Measurements from ENCODE around the gene PRPF4.

PRPF4 gene

GRCh38 chr9:113298311-113298710 lies 22.9 kb downstream of the PRPF4 start:
- POLR2A ChIA-PET: no interaction called here
- no peak for DNase-seq (ENCODE audit: extremely low spot score)
- CTCF ChIA-PET: interaction anchor here (0.6 kb wide), 1 partner anchor 15 kb away, joined by 3 read pairs; no protein-coding TSS in a partner anchor
- TF ChIP-seq FOXA1 (IDR thresholded peaks at IDR 0.05): no peak
- TF ChIP-seq BHLHE40 (IDR thresholded peaks at IDR 0.05; ENCODE audit: borderline replicate concordance): no peak
- TF ChIP-seq L3MBTL2 (conservative IDR thresholded peaks at IDR 0.05): no peak
- no peak for TF ChIP-seq ELF4 (IDR thresholded peaks at IDR 0.05)
- TF ChIP-seq TARDBP (IDR thresholded peaks at IDR 0.05): no peak
- no peak for TF ChIP-seq ZNF384 (IDR thresholded peaks at IDR 0.05)
- no peak for TF ChIP-seq ARNT (IDR thresholded peaks at IDR 0.05)
- TF ChIP-seq, protein P1, sequence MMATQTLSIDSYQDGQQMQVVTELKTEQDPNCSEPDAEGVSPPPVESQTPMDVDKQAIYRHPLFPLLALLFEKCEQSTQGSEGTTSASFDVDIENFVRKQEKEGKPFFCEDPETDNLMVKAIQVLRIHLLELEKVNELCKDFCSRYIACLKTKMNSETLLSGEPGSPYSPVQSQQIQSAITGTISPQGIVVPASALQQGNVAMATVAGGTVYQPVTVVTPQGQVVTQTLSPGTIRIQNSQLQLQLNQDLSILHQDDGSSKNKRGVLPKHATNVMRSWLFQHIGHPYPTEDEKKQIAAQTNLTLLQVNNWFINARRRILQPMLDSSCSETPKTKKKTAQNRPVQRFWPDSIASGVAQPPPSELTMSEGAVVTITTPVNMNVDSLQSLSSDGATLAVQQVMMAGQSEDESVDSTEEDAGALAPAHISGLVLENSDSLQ (IDR thresholded peaks at IDR 0.05): no peak
- no peak for TF ChIP-seq FOXM1 (IDR thresholded peaks at IDR 0.05; ENCODE audit: borderline replicate concordance)
- no peak for TF ChIP-seq SP1 (IDR thresholded peaks at IDR 0.05)
- no peak for TF ChIP-seq SUZ12 (IDR thresholded peaks at IDR 0.05)
- TF ChIP-seq CTBP1 (IDR thresholded peaks at IDR 0.05; ENCODE audit: borderline replicate concordance): no peak
- no peak for TF ChIP-seq NFRKB (IDR thresholded peaks at IDR 0.05)
- no peak for TF ChIP-seq LEF1 (IDR thresholded peaks at IDR 0.05; ENCODE audit: borderline replicate concordance)

DNA sequence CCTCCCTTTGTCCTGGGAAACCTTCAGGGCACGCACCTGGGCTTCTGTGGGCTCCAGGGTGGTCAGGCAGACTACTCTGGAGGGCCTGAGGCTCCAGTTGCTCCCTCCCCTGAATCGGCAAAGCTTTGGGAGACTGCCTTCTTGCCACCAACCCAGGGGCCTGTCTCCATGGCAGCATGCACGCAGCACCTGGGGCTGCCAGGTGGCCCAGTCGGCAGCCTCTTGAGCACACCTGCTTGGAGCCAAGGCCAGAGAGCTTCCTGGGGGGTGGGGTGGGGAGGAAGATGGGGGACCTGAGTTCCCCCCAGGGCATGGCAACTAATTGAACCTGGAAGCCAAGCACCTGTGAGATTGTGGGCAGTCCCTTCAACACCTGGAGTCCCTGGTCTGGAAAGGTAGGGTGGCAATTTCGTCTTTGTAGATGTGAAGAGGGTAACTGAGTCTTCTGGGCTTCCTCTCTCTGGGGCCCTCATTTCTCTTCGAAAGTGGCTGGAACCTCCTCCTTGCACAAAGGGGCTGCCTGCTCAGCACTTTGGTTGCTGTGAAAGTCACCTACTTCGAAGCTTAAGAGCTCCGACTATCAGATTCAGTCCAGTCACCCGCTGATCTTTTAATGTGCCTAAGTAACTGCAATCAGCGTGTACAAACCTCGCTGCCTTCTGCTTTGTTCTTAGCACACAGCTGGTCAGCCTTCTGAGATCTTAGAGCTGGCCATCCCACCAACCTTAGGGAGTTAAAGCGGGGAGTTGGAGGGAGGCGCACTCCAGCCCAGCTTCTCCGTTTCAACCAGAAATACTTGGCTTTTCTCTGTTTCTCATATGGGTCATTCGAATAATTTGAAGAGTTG lies 23.7 kb downstream of the PRPF4 start:
- no peak for TF ChIP-seq TARDBP (IDR thresholded peaks at IDR 0.05)
- DNase-seq (ENCODE audit: extremely low spot score): no peak
- ChIA-PET POLR2A (interaction anchor here (1.0 to 1.1 kb wide), 2 partner anchors 24 to 41 kb away, joined by 4 to 6 read pairs; partner anchors contain the start of genes CDC26 and WDR31), CTCF (interaction anchor here (0.6 kb wide), 1 partner anchor 14 kb away, joined by 3 read pairs; no protein-coding TSS in a partner anchor)

DNA sequence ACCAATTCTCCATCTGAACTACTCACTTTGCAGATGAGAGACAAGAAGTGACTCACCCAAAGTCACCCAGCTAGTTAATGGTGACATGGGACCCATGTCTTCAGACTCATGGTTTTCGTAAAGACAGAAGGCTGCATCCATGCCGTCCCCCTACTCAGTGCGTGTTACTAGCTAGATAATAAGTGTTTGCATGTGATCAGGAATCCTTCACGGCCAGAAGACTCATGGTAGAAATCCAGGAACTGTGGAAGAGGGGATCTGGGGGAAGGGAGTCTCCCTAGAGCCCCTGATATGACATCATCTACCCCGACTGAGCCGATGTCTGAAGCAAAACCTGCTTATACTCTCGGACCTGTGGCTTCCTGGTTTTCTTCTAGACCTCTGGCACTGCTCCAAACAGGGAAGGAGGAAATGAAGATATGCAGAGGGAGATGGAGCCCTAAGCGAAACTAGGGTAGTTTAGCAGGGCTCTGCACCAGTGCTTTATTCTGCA lies 24.4 kb downstream of the PRPF4 start:
- ChIA-PET POLR2A (interaction anchor here (1.0 to 1.1 kb wide), 2 partner anchors 25 to 40 kb away, joined by 4 to 6 read pairs; partner anchors contain the start of genes CDC26 and WDR31), CTCF (interaction anchor here (1.0 kb wide), 1 partner anchor 26 kb away, joined by 3 read pairs; no protein-coding TSS in a partner anchor)
- TF ChIP-seq HDGF (IDR thresholded peaks at IDR 0.05; ENCODE audit: borderline replicate concordance) (no peak), L3MBTL2 (conservative IDR thresholded peaks at IDR 0.05) (no peak), SP1 (IDR thresholded peaks at IDR 0.05) (no peak), FOXK2 (IDR thresholded peaks at IDR 0.05) (no peak), FOXM1 (IDR thresholded peaks at IDR 0.05; ENCODE audit: borderline replicate concordance) (no peak), NFRKB (IDR thresholded peaks at IDR 0.05) (no peak), SUZ12 (IDR thresholded peaks at IDR 0.05) (no peak), ZNF384 (IDR thresholded peaks at IDR 0.05) (no peak)
- DNase-seq (ENCODE audit: extremely low spot score): no peak

DNA sequence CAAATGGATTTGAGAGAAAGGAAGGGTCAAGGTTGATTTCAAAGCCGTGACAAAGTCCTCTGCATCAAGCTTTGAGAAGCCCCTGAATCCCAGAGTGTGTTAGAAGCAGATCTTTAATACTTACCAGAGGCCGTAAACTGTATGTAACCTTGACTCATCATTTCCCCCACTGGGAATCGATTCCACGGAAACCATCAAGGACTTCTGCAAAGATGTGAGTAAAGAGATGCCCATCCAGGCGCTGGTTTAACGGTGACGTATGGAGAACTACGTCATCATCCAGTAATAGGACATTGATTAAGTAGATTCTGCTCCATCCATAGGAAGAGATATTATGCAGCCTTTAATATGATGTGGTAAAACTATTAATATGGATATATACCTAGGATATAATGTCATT lies 26.1 kb downstream of the PRPF4 start:
- no peak for DNase-seq (ENCODE audit: extremely low spot score)
- ChIA-PET CTCF (no interaction called here), POLR2A (no interaction called here)
- no peak for TF ChIP-seq FOXK2 (IDR thresholded peaks at IDR 0.05)
- no peak for TF ChIP-seq SP1 (IDR thresholded peaks at IDR 0.05)
- TF ChIP-seq LEF1 (IDR thresholded peaks at IDR 0.05; ENCODE audit: borderline replicate concordance): no peak
- no peak for TF ChIP-seq SUZ12 (IDR thresholded peaks at IDR 0.05)
- TF ChIP-seq, protein P1 (IDR thresholded peaks at IDR 0.05): no peak
- TF ChIP-seq FOXM1 (IDR thresholded peaks at IDR 0.05; ENCODE audit: borderline replicate concordance): no peak
- TF ChIP-seq ELF4 (IDR thresholded peaks at IDR 0.05): no peak
- no peak for TF ChIP-seq CTBP1 (IDR thresholded peaks at IDR 0.05; ENCODE audit: borderline replicate concordance)
- no peak for TF ChIP-seq HDGF (IDR thresholded peaks at IDR 0.05; ENCODE audit: borderline replicate concordance)
- TF ChIP-seq ZNF384 (IDR thresholded peaks at IDR 0.05): no peak
- no peak for TF ChIP-seq L3MBTL2 (conservative IDR thresholded peaks at IDR 0.05)
- no peak for TF ChIP-seq BHLHE40 (IDR thresholded peaks at IDR 0.05; ENCODE audit: borderline replicate concordance)
- TF ChIP-seq TARDBP (IDR thresholded peaks at IDR 0.05): no peak
- no peak for TF ChIP-seq FOXA1 (IDR thresholded peaks at IDR 0.05)
- TF ChIP-seq NFRKB (IDR thresholded peaks at IDR 0.05): no peak
- no peak for TF ChIP-seq ARNT (IDR thresholded peaks at IDR 0.05)

- TF ChIP-seq SUZ12 (IDR thresholded peaks at IDR 0.05): no peak
- TF ChIP-seq, protein P1 (IDR thresholded peaks at IDR 0.05): no peak
- TF ChIP-seq NFRKB (IDR thresholded peaks at IDR 0.05): no peak
- TF ChIP-seq CTBP1 (IDR thresholded peaks at IDR 0.05; ENCODE audit: borderline replicate concordance): no peak
- no peak for TF ChIP-seq LEF1 (IDR thresholded peaks at IDR 0.05; ENCODE audit: borderline replicate concordance)
- TF ChIP-seq TARDBP (IDR thresholded peaks at IDR 0.05): no peak
- TF ChIP-seq FOXM1 (IDR thresholded peaks at IDR 0.05; ENCODE audit: borderline replicate concordance): no peak
- no peak for TF ChIP-seq ZNF384 (IDR thresholded peaks at IDR 0.05)
- no peak for TF ChIP-seq FOXA1 (IDR thresholded peaks at IDR 0.05)
- TF ChIP-seq FOXK2 (IDR thresholded peaks at IDR 0.05): no peak
- TF ChIP-seq L3MBTL2 (conservative IDR thresholded peaks at IDR 0.05): no peak
- no peak for TF ChIP-seq SP1 (IDR thresholded peaks at IDR 0.05)
- TF ChIP-seq ELF4 (IDR thresholded peaks at IDR 0.05): no peak
- TF ChIP-seq ARNT (IDR thresholded peaks at IDR 0.05): no peak
- TF ChIP-seq HDGF (IDR thresholded peaks at IDR 0.05; ENCODE audit: borderline replicate concordance): no peak
- TF ChIP-seq BHLHE40 (IDR thresholded peaks at IDR 0.05; ENCODE audit: borderline replicate concordance): no peak
- ChIA-PET CTCF (no interaction called here), POLR2A (no interaction called here)
- no peak for DNase-seq (ENCODE audit: extremely low spot score)
These were observed 27.4 kb downstream of the PRPF4 start, which contains the start of gene RNF183 for GRCh38 chr9:113302792-113303418. RNF183 (minus strand) TSS chr9:113303376; CDS start chr9:113298184, 5,192 bp downstream.

All from HEK293T (cell line).